Measurements from ENCODE around the gene RP9.

RP9 gene

DNA sequence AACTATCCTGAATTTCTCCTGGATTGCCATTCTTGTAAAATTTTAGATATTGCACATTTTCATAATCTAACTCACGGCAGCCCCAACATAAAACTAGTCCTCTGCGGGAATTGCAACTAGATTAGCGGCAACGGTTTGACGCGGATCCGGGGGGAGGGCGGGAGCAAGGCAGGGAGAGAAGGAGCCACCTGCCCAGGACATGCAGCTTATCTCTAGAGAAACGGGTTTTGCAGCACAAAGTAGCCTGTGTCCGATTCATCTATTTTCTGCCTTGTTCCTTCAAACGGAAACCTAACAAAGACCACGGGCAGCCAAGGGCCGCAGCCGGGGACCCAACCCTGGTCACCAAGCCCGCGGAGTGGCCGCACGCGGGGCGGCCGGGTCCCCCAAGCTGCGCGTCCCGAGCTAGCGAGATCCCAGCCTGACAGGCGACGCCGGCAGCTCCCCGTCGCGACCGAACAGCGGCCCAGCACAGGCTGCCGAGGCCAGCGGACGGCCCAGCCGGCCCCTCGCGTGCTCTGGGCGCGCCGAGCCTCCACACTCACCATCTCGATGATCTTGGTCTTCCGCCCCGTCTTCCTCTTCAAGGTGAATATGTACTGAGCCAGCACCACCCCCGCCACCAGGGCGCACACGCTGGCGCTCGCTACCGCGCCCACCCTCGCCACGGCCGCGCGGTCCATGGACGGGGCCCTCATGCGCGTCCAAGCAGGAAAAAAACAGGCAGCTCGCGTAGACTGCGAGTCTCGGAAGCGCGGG is 47.0 kb downstream of the RP9 start, which contains the start of gene NT5C3A:
Gene NT5C3A, minus strand, starts transcription at position 754 of the 759 bp plus-strand sequence. Its CDS starts 71 bp downstream, at position 683.
- no peak for DNase-seq

GRCh38 chr7:33061282-33061937 is 47.8 kb downstream of the RP9 start:
- DNase-seq = no peak

DNA sequence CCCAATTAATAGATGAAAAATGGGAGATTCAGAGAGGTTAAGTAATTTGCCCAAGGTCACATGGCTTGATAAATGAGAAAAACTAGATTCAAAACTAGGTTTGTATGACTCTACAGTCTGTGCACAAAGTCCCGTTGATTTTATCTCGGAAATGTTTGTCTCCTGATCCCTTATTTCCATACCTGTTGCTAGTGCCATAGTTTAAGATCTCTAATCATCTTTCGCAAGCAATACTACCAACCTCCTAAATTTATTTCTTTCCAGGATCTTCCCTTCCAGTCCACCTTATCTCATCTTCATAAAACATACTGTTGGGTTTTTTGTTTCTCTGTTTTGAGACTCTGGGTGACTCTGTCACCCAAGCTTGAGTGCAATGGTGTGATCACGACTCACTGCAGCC is 49.6 kb downstream of the RP9 start:
- DNase-seq = no peak

DNA sequence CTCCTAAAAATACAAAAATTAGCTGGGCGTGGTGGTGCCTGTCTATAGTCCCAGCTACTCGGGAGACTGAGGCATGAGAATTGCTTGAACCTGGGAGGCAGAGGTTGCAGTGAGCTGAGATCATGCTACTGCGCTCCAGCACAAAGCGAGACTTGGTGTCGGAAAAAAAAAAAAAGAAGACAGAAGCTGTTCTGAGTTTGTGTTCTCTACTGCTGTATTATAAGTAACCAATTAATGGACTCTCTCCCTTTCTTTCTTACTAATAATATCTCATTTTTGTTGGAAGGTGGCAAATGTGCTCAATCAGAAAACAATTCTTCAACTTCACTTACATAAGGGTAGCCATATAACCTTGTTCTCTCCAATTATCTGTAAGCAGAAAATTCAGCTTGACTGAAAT is 54.0 kb downstream of the RP9 start:
- no peak for DNase-seq

GRCh38 chr7:33054261-33054964 is 54.8 kb downstream of the RP9 start:
- peak in 1 of 2 donors; percentile 74 for DNase-seq

DNA sequence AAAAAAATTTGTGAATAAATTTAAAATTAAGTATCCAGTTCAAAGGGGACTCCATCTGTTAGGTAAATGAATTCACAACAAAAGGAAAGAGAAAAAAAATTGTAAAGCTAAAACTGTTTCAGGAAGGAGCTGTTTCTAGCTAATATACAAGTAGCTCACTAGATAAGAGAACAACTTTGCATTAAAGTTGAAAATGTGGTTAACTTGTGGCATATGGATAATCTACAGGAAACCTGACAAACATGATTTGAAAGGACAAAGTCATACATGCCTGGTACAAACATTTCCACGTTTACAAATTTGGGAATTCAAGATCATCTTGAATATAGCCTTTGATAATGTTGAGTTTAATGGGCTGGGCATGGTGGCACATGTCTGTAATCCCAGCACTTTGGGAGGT is 55.5 kb downstream of the RP9 start:
- DNase-seq = no peak

GRCh38 chr7:33050535-33051318 is 58.5 kb downstream of the RP9 start:
- peak in 1 of 2 donors; percentile 32 for DNase-seq

- DNase-seq = no peak
Measured at GRCh38 chr7:33048704-33049103, 60.5 kb downstream of the RP9 start.

DNA sequence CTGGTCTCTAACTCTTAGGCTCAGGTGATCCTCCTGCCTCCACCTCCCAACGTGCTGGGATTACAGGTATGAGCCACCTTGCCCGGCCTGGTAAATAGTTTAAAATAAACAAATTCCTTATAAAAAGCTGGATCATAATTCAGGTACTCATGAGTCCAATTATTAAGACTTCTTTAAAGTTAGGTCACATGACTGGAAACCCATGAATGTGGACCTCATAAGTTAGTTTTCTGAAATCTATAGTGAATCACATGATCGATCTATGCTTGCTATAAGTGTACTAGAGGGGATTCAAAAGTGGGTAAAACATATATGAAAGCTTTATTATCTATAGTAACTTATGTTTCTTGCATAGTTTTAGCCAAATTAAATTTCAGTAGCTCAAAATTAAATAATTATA is 60.9 kb downstream of the RP9 start:
- DNase-seq = no peak

DNA sequence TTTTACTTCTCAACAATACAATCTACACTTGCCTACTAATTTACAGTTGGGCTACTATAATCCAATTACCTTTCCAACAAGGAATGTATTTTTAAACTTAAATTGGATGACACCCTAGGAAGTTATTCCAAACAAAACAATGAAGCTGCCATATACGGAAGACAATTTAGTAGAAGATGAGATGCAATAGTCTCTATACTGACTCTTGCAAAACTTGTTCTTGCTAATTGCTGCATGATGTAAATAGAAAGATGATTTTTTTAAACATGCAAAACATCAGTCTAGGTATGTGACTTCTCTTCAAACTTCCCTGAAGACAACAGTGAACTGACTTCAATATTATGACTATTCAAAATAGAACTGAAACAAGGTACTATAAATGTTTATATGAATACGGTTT is 64.2 kb downstream of the RP9 start:
- no peak for DNase-seq
